ENCODE measurements around the gene ZNF629. TPM values are rescaled to one million over a fixed set of nuclear protein-coding genes. Genes with fewer than 3 reads are reported as not detected.

ZNF629 gene
- total RNA-seq, 1 experiment from 2014 or later: 25.3 TPM

GRCh38 chr16:30768583-30769181 is 18.3 kb downstream of the ZNF629 start:
- H3K4me1 ChIP-seq (ENCODE audit: insufficient read depth, low read length, poor library complexity, severe bottlenecking): peaks cover under 1% of the 10 kb centered on the region
- POLR2A ChIA-PET (ENCODE audit: low non-redundant PET): no interaction called here
- CTCF ChIA-PET: no interaction called here
- H3K27me3 ChIP-seq (replicated peaks; ENCODE audit: insufficient read depth, low read depth, low read length, poor library complexity): no peaks in the 10 kb centered on the region
- DNase-seq (ENCODE audit: low spot score): no peak
- peaks cover 92% of the 10 kb centered on the region for H3K36me3 ChIP-seq (ENCODE audit: insufficient read depth, low read length, poor library complexity, severe bottlenecking)
- intact Hi-C loops (cut with micrococcal nuclease; ENCODE audit: unreplicated experiment): no loop called here
- no peak for TF ChIP-seq EZH2 (IDR thresholded peaks at IDR 0.05; ENCODE audit: borderline replicate concordance, low read depth, low read length, poor library complexity, severe bottlenecking)
- TF ChIP-seq CTCF (conservative IDR thresholded peaks at IDR 0.05; ENCODE audit: low read depth, low read length): no peak
- H3K4me3 ChIP-seq (ENCODE audit: low read depth, low read length, poor library complexity, severe bottlenecking): no peak overlapping the region
- H3K9me3 ChIP-seq (ENCODE audit: low read depth, low read length, poor library complexity, severe bottlenecking): no peaks in the 10 kb centered on the region
- TSS peak; percentile 24 for BruUV-seq (replicated peaks)
- H3K27ac ChIP-seq (ENCODE audit: low read depth, low read length, poor library complexity, severe bottlenecking): no peak overlapping the region

DNA sequence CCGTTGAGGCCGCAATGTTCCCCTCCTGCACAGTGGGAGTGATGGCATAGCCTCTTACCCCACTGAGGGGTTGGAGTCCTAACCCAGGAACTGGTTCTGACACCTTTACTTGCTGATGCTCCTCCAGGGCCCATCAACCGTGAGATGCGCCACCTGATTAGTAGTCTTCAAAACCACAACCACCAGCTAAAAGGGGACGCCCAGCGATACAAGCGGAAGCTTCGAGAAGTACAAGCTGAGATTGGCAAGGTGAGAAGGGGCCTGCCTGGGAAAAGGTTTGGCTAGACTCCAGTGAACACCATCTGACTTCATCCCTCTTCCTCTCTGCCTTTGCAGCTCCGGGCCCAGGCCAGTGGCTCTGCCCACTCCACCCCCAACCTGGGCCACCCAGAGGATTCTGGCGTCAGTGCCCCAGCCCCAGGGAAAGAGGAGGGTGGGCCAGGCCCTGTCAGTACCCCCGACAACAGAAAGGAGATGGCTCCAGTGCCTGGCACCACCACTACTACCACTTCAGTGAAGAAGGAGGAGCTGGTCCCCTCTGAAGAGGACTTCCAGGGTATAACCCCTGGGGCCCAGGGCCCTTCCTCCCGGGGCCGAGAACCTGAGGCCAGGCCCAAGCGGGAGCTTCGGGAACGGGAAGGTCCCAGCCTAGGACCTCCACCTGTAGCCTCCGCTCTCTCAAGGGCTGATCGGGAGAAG is 19.1 kb downstream of the ZNF629 start:
- no peaks in the 10 kb centered on the region for H3K27me3 ChIP-seq (replicated peaks; ENCODE audit: insufficient read depth, low read depth, low read length, poor library complexity)
- TF ChIP-seq EZH2 (IDR thresholded peaks at IDR 0.05; ENCODE audit: borderline replicate concordance, low read depth, low read length, poor library complexity, severe bottlenecking): no peak
- no peak for TF ChIP-seq CTCF (conservative IDR thresholded peaks at IDR 0.05; ENCODE audit: low read depth, low read length)
- no peak for DNase-seq (ENCODE audit: low spot score)
- H3K9me3 ChIP-seq (ENCODE audit: low read depth, low read length, poor library complexity, severe bottlenecking): no peaks in the 10 kb centered on the region
- H3K4me3 ChIP-seq (ENCODE audit: low read depth, low read length, poor library complexity, severe bottlenecking): no peak overlapping the region
- POLR2A ChIA-PET (ENCODE audit: low non-redundant PET): interaction anchor here (0.5 to 0.6 kb wide), 2 partner anchors 9 to 70 kb away, joined by 3 read pairs; no protein-coding TSS in a partner anchor
- intact Hi-C loops (cut with micrococcal nuclease; ENCODE audit: unreplicated experiment): no loop called here
- H3K36me3 ChIP-seq (ENCODE audit: insufficient read depth, low read length, poor library complexity, severe bottlenecking): peaks cover 94% of the 10 kb centered on the region
- BruUV-seq (replicated peaks): no TSS peak
- CTCF ChIA-PET: no interaction called here
- H3K4me1 ChIP-seq (ENCODE audit: insufficient read depth, low read length, poor library complexity, severe bottlenecking): peaks cover 8% of the 10 kb centered on the region
- H3K27ac ChIP-seq (ENCODE audit: low read depth, low read length, poor library complexity, severe bottlenecking): no peak overlapping the region

GRCh38 chr16:30766933-30767284 is 20.1 kb downstream of the ZNF629 start:
- TF ChIP-seq CTCF (conservative IDR thresholded peaks at IDR 0.05; ENCODE audit: low read depth, low read length) (no peak), EZH2 (IDR thresholded peaks at IDR 0.05; ENCODE audit: borderline replicate concordance, low read depth, low read length, poor library complexity, severe bottlenecking) (no peak)
- Histone ChIP-seq H3K4me1 (ENCODE audit: insufficient read depth, low read length, poor library complexity, severe bottlenecking) (peaks cover 10% of the 10 kb centered on the region), H3K9me3 (ENCODE audit: low read depth, low read length, poor library complexity, severe bottlenecking) (no peaks in the 10 kb centered on the region), H3K27me3 (replicated peaks; ENCODE audit: insufficient read depth, low read depth, low read length, poor library complexity) (no peaks in the 10 kb centered on the region), H3K4me3 (ENCODE audit: low read depth, low read length, poor library complexity, severe bottlenecking) (no peak overlapping the region), H3K27ac (ENCODE audit: low read depth, low read length, poor library complexity, severe bottlenecking) (no peak overlapping the region), H3K36me3 (ENCODE audit: insufficient read depth, low read length, poor library complexity, severe bottlenecking) (peaks cover 86% of the 10 kb centered on the region)
- no TSS peak for BruUV-seq (replicated peaks)
- CTCF ChIA-PET: no interaction called here
- intact Hi-C loops (cut with micrococcal nuclease; ENCODE audit: unreplicated experiment): no loop called here
- POLR2A ChIA-PET (ENCODE audit: low non-redundant PET): interaction anchor here (0.5 kb wide), 1 partner anchor 69 kb away, joined by 3 read pairs; no protein-coding TSS in a partner anchor
- DNase-seq (ENCODE audit: low spot score): no peak

Measured in A673 (cell line).